ENCODE measurements around the gene DLX4. TPM values are rescaled to one million over a fixed set of nuclear protein-coding genes. Genes with fewer than 3 reads are reported as not detected.

The DLX4 gene
- total and polyA plus RNA-seq, 8 donors, result 0.76 to 2.6 (median 1.5) TPM

DNA sequence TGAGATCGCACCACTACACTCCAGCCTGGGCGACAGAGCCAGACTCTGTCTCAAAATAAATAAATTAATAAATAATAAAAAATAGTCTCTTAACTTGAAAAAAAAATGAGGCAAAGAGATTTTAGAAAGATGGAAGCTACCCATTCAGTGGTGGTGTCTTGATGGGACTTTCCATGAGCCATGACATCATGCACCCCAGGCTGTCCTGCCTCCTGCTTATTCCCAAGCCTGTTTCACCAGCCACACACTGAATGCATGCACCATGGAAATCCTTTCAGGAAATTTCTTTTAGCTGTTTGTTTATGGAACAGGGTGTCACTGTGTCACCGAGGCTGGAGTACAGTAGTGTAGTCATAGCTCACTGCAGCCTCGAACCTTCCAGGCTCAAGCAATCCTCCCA lies 34.9 kb downstream of the DLX4 start:
- ATAC-seq (no peak), DNase-seq (no peak)
- Histone ChIP-seq H3K27me3 (peaks cover 14 to 71% of the 10 kb centered on the region in 2 donors), H3K4me3 (no peak overlapping the region), H3K27ac (no peak overlapping the region), H3K4me1 (no peaks in the 10 kb centered on the region), H3K9me3 (peaks cover 0 to under 1% of the 10 kb centered on the region in 2 donors), H3K36me3 (no peaks in the 10 kb centered on the region)
- TF ChIP-seq, protein P1, sequence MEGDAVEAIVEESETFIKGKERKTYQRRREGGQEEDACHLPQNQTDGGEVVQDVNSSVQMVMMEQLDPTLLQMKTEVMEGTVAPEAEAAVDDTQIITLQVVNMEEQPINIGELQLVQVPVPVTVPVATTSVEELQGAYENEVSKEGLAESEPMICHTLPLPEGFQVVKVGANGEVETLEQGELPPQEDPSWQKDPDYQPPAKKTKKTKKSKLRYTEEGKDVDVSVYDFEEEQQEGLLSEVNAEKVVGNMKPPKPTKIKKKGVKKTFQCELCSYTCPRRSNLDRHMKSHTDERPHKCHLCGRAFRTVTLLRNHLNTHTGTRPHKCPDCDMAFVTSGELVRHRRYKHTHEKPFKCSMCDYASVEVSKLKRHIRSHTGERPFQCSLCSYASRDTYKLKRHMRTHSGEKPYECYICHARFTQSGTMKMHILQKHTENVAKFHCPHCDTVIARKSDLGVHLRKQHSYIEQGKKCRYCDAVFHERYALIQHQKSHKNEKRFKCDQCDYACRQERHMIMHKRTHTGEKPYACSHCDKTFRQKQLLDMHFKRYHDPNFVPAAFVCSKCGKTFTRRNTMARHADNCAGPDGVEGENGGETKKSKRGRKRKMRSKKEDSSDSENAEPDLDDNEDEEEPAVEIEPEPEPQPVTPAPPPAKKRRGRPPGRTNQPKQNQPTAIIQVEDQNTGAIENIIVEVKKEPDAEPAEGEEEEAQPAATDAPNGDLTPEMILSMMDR (IDR thresholded peaks at IDR 0.05), result no peak
- intact Hi-C loops (cut with DNase I), result no loop called here

DNA sequence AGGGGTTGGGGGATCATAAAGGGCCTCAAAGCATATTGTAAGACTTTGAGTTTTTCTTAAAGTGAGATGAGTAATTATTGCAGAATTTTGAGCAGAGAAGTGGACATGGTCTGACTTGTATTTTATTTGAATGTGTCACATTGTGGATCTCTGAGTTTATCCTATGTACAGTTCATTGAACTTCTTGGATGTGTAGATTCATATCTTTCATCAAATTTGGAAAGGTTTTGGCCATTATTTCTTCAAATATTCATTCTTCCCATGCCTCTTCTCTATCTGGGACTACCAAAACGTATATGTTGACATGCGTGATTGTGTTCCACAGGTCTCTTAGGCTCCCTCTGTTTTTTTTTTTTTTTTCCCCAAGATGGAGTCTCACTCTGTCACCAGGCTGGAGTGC lies 40.3 kb downstream of the DLX4 start:
- H3K36me3 ChIP-seq, result no peaks in the 10 kb centered on the region
- peaks cover 0 to 11% of the 10 kb centered on the region in 2 donors for H3K9me3 ChIP-seq
- intact Hi-C loops (cut with DNase I), result no loop called here
- DNase-seq (no peak), ATAC-seq (no peak)
- TF ChIP-seq, protein P1 (IDR thresholded peaks at IDR 0.05), result no peak
- no peak overlapping the region for H3K27ac ChIP-seq
- no peaks in the 10 kb centered on the region for H3K4me1 ChIP-seq
- no peak overlapping the region for H3K4me3 ChIP-seq
- H3K27me3 ChIP-seq, result peaks cover 0 to 42% of the 10 kb centered on the region in 2 donors

DNA sequence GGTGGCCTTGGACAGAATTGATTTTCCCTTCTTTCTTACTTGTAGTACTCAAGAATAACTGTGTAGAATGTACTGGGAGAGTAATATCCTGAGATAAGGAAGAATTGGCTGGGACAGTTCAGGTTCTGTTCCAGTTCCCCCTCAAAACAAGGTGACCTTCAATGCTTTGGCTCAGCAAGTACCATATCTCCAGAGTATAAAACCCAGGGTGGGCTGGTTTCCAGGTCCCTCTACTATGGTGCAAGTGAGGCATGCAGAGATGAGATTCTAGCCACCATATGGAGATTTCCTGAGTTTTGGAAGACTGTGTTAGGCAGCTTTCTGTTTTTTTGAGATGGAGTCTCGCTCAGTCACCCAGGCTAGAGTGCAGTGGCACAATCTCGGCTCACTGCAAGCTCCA lies 44.1 kb downstream of the DLX4 start:
- TF ChIP-seq, protein P1 (IDR thresholded peaks at IDR 0.05), result no peak
- intact Hi-C loops (cut with DNase I), result no loop called here
- ATAC-seq (no peak), DNase-seq (no peak)
- Histone ChIP-seq H3K27me3 (peaks cover 0 to 24% of the 10 kb centered on the region in 2 donors), H3K36me3 (no peaks in the 10 kb centered on the region), H3K27ac (no peak overlapping the region), H3K4me1 (no peaks in the 10 kb centered on the region), H3K9me3 (peaks cover 0 to 14% of the 10 kb centered on the region in 2 donors), H3K4me3 (no peak overlapping the region)

DNA sequence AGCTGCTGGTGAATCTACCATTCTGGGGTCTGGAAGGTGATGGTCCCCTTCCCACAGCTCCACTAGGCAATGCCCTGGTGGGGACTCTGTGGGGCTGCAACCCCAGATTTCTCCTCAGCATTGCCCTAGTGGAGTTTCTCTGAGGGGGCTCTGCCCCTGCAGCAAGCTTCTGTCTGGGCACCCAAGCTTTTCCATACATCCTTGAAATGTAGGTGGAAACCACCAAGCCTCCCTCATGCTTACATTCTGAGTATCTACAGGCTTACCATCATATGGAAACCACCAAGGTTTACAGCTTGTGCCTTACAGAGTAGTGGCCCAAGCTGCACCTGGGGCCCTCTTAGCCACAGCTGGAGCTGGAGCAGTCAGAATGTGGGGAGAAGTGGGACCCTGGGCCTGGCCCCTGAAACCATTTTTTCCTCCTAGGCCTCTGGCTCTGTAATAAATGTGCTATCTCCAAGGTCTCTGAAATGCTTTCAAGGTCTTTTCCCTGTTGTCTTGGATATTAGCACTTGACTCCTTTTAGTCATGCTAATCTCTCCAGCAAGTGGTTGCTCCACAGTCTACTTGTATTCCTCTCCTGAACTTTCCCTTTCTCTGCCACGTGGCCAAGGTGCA lies 45.6 kb downstream of the DLX4 start:
- no peak for DNase-seq
- TF ChIP-seq, protein P1 (IDR thresholded peaks at IDR 0.05), result no peak
- H3K27ac ChIP-seq, result no peak overlapping the region
- intact Hi-C loops (cut with DNase I), result no loop called here
- H3K36me3 ChIP-seq, result no peaks in the 10 kb centered on the region
- peaks cover 0 to 11% of the 10 kb centered on the region in 2 donors for H3K9me3 ChIP-seq
- ATAC-seq, result no peak
- no peaks in the 10 kb centered on the region for H3K4me1 ChIP-seq
- H3K27me3 ChIP-seq, result peaks cover 0 to 21% of the 10 kb centered on the region in 2 donors
- H3K4me3 ChIP-seq, result no peak overlapping the region

DNA sequence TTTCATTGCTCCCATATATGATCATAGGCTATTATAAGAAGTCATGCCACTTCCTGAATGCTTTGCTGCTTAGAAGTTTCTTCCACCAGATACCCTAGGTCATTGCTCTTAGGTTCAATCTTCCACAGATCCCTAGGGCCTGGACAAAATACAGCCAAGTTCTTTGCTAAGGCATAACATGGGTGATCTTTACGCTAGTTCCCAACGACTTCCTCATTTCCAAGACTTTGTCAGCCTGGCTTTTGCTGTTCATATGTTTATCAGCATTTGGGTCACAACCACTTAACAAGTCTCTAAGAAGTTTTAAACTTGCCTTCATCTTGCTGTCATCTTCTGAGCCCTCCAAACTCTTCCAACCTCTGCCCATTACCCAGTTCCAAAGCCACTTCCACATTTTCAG lies 46.2 kb downstream of the DLX4 start:
- Histone ChIP-seq H3K27me3 (peaks cover 0 to 15% of the 10 kb centered on the region in 2 donors), H3K9me3 (peaks cover 0 to 11% of the 10 kb centered on the region in 2 donors), H3K27ac (no peak overlapping the region), H3K36me3 (no peaks in the 10 kb centered on the region), H3K4me3 (no peak overlapping the region), H3K4me1 (no peaks in the 10 kb centered on the region)
- ATAC-seq (no peak), DNase-seq (no peak)
- intact Hi-C loops (cut with DNase I), result no loop called here
- TF ChIP-seq, protein P1 (IDR thresholded peaks at IDR 0.05), result no peak

Data from left lung (tissue), 10 donors.